GM10266 (cell line): Measurements from ENCODE around the gene ST3GAL3.
A peak's percentile ranks its signal among the peaks of the same experiment; 100 is the strongest.
"Not testable (repeated sequence)": the region's sequence is repeated elsewhere in the genome, so short reads cannot be mapped to it uniquely, and the experiment has no call there.

ENCODE experiments used
- DNase-seq: peaks from one replicate; pipeline ENCODE4 v3.0.0; 2012; ENCODE audit errors: extremely low spot score
- TF ChIP-seq, protein P1 (sequence below): IDR thresholded peaks from 2 replicates; pipeline ENCODE4 v1.5.1; 2012; ENCODE audit warnings: mild to moderate bottlenecking, low read depth; ENCODE audit not compliant: control insufficient read depth, insufficient read depth; ENCODE audit errors: missing control alignments

The ST3GAL3 gene

GRCh38 chr1:43832255-43832654, 124.9 kb downstream of the ST3GAL3 start:
- peak; percentile 33 for DNase-seq
- TF ChIP-seq, protein P1, sequence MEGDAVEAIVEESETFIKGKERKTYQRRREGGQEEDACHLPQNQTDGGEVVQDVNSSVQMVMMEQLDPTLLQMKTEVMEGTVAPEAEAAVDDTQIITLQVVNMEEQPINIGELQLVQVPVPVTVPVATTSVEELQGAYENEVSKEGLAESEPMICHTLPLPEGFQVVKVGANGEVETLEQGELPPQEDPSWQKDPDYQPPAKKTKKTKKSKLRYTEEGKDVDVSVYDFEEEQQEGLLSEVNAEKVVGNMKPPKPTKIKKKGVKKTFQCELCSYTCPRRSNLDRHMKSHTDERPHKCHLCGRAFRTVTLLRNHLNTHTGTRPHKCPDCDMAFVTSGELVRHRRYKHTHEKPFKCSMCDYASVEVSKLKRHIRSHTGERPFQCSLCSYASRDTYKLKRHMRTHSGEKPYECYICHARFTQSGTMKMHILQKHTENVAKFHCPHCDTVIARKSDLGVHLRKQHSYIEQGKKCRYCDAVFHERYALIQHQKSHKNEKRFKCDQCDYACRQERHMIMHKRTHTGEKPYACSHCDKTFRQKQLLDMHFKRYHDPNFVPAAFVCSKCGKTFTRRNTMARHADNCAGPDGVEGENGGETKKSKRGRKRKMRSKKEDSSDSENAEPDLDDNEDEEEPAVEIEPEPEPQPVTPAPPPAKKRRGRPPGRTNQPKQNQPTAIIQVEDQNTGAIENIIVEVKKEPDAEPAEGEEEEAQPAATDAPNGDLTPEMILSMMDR, result no peak

- DNase-seq, result no peak
- TF ChIP-seq, protein P1, result no peak
These were observed 125.7 kb downstream of the ST3GAL3 start for GRCh38 chr1:43832998-43833397.

DNA sequence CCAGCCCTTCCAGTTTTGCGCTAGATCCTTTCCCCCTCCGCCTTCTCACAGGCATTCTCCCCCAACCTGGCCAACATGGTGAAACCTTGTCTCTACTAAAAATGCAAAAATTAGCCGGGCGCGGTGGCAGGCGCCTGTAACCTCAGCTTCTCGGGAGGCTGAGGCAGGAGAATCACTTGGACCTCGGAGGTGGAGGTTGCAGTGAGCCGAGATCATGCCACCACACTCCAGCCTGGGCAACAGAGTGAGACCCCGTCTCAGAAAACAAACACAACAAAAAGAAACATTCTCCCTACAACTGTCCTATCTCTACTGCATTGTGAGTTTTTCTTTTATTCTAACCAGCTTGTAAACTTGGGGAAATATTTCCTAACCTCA, 126.6 kb downstream of the ST3GAL3 start:
- DNase-seq, result not testable (repeated sequence)

DNA sequence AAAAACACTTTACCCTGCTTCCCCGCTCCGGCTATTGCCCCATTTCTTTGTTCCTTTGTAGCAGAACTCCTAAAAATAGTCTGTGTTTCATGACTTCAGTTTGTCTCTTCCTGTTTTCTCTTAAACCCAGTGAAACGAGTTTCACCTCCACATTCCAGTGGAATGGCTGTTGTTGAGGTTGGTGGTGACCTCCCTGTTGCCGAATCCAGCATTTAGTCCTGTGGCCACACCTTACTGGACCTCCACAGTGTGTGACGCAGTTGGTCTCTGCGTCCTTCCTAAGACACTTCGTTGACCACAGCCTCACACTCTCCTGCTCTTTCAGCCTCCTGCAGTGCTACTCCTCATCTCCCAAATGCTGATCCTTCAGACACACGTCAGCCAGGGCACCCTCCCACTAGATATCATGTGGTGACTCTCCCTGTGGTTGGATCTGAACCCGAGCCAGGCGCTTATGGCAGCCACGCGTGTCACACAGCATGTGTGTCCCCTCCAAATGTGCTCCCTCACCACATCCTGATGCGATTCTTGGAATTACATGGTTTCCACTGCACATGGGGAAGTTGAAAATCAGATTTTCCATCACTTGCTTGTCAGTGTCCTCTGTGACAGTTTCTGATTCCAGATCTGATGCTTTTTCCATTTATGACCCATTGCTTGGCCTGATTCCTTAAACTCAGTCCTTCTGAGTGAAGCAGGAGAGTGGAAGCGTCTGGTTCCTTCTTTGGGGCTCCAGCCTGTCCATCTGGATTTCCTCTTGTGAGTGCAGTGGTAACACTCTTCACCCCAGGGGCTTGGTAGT, 127.1 kb downstream of the ST3GAL3 start:
- no peak for DNase-seq

GRCh38 chr1:43835082-43836021, 128.0 kb downstream of the ST3GAL3 start:
- TF ChIP-seq, protein P1, result no peak
- DNase-seq, result no peak

More for the DNA sequence above, 127.1 kb downstream of the ST3GAL3 start:
- TF ChIP-seq, protein P1, result no peak

DNA sequence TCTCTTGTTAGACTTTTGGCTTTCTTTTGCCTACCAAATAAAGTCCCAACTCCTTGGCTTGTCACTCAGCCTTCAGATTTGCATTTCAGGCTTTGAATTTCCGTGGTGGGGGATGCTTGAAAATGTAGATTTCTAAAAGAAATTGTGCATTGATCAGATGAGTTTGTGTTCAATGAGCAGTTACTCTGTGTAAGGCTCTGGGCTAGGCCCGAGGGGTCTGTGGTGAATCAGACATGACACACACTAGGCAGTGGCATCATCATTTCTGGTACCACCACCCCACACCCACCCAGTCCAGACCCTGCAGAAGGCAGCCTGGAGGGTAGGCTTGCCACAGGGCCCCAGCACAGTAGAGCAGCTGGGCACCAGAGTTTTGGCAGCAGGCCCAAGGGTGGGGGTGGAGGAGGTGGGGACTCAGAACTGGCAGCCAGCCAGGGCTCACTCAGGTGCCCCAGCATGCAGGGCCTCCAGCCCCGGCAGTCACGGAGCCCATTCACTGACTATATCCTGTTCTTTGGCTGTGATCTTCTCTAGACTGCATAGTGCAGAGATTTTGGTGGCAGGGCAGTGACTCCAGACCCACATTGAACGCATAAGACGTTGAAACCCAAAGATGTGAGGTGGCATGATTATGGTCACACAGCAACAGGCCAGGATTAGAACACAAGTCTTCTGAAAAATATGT, 129.1 kb downstream of the ST3GAL3 start:
- no peak for DNase-seq
- TF ChIP-seq, protein P1, result no peak

- no peak for DNase-seq
- TF ChIP-seq, protein P1, result no peak
These were observed 131.7 kb downstream of the ST3GAL3 start for GRCh38 chr1:43839056-43839455.
